H54 (cell line): ENCODE measurements around the gene NDUFV3.
"Not testable (repeated sequence)": the region's sequence is repeated elsewhere in the genome, so short reads cannot be mapped to it uniquely, and the experiment has no call there.

ENCODE experiments used
- DNase-seq: peaks from one replicate; pipeline ENCODE4 v3.0.0; 2011; ENCODE audit warnings: low spot score, mixed read lengths; ENCODE audit not compliant: insufficient read length
- FAIRE-seq: peaks from 3 replicates; lab custom pipeline; 2011; peaks lifted over from hg19 to GRCh38; lab: Jason Lieb, UNC
- POLR2A ChIP-seq: IDR thresholded peaks from 2 replicates; pipeline ENCODE4 v1.6.1; 2011; ENCODE audit warnings: low read depth, mild to moderate bottlenecking, low read length

NDUFV3 gene

DNA sequence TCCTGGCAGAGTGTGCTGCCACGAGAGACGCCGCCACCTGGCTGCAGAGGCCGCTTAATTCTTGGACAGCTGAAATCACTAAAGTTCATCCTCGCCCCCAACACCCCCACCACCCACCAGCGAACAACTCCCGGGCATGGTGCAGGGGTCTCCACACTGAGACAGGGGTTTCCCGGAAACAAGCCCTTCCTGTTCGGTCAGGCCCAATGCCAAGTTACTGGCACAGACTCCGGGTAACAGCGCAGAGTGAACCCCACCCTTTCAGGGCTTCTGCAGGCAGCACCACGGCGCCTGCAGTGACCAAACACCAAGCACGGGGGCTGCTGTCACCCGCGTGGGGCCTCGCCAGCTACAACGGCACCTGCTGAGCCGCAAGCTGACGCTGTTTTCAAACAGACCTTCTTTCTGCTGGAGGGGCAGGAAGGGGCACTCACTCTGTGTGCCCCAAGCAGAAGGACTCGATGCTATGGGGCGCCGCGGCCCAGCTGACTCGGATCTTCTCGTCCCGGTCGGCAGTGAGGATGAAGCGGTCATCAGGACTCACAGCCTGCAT lies 31.2 kb upstream of the NDUFV3 start:
- DNase-seq (no peak), FAIRE-seq (no peak)
- TF ChIP-seq POLR2A, result no peak

DNA sequence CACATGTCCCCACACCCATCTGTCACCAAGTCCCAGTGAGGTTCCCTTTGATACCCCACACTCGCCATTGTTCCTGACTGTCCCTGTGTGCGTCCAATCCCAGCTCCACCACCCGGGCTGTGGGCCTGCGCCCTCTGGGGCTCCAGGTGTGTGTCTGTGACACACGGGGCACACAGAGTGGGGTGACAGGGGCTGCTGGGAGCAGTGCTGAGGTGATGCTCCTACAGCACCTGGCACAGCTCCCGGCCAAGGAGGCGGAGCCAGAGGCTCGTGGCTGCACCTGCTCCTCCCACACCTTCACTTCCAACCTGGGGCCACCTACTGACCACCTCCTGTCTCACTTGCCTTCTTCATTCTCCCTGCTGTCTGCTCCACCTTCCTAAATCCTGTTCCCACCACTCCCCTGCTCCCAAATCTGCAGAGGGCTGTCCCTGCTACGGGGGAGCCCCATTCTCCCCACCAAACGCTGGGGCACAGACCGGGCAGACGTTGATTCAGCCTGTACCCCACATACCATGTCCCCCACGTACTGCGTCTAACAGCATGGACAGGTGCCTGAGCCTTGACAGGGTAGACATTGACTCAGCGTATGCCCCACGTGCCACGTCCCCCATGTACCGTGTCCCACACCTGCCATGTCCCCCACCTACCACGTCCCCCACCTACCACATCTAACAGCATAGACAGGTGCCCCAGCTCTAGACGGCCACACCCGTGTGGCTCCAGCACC lies 30.2 kb upstream of the NDUFV3 start:
- no peak for TF ChIP-seq POLR2A
- no peak for FAIRE-seq
- DNase-seq, result no peak

DNA sequence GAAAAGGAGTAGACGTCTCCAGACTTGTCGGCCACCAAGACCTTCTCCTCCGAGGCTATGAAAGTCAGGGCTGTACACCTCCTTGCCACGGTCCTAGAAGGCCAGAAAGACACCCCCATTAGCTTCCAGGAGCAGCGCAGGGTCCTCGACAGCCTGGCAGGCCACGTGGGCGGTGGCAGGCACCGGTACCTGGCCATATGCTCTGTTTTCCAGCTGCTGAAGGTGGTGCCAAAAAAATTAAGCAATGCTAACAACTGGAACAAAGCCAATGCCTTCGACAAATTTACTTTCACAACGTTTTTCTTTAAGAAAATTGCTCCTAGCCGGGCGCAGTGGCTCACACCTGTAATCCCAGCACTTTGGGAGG lies 29.6 kb upstream of the NDUFV3 start:
- FAIRE-seq, result no peak
- TF ChIP-seq POLR2A, result no peak

DNA sequence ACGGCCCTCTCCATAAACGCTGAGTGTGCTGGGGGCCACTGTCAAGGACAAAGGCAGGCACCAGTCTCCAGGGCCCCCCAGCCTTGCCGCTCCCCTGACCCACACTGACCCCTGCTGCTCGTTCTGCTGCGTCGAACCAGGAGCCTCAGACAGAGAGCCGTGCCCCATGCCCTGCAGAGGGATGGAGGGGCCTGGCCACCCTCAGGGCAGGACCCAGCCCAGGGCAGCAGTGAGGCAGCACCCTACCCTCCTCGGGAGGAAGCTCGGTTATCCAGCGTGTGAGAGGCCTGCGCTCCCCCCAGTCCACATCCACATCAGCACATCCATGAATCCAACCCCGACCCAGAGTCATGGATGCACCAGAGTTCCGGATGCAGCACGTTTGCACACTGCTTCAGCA lies 28.8 kb upstream of the NDUFV3 start:
- TF ChIP-seq POLR2A, result no peak
- no peak for FAIRE-seq
- DNase-seq, result no peak

More for the DNA sequence above, 29.6 kb upstream of the NDUFV3 start:
- no peak for DNase-seq

DNA sequence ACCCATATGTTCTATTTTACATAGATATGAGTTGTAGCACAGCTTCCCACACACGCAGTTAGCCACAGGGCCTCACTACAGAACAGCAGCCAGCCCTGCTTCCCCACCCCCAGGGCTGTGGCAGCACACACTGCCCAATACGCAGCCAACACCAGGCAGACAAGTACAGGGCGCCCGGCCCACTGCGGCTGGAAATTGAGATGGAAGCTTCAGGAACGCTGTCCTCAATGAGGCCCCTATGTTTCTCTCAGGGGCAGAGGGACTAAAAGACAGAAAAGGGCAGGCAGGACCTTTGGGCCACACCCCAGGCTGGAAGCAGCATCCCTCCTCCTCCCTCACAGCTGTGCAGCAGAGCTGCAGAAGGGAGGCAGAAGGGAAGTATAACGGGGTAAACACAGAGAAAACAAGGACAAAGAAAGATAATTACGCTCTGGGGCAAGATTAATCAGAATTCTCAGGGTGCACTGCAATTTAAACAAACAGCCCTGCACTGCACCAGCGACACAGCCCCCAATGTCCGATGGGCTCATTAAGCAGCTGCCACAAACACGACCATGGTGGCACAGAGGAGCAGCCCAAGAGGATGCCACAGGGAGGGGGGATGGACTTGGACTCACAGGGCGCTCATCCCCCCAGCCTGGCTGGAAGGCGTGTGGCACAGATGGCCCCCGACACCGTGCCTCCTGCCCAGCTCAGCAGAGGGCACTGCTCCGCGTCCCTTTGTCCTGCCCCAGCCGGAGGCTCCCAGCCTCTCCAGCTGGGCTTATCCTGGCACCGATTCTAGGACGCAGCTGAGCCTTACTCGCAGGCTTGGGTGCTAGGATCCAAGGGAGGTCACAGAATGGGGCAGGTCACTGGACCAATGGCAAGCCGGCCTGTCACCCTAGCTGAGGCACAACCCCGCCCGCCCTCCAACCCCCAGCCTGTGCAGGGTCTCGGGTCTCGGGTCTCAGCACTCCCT lies 28.0 kb upstream of the NDUFV3 start:
- FAIRE-seq, result no peak
- DNase-seq, result no peak
- TF ChIP-seq POLR2A, result no peak

DNA sequence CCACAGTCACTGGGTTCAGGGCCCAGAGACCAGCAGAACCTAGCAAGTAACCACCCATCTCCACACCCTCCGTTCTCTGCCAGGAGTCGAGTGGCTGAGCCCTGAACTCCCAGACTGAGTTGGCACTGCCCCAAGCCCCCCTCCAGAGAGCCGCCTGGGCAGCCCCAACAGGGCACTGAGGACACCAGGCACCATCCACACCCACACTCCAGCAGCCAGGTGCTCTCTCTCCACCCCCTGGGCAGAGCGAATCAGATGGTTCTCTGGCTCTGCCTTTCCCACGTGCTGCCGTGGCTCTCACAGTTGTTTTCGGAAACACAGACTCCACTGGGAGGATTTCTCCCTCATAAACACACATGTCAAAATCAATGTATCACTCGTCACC lies 27.3 kb upstream of the NDUFV3 start:
- FAIRE-seq, result no peak
- TF ChIP-seq POLR2A, result no peak
- no peak for DNase-seq

DNA sequence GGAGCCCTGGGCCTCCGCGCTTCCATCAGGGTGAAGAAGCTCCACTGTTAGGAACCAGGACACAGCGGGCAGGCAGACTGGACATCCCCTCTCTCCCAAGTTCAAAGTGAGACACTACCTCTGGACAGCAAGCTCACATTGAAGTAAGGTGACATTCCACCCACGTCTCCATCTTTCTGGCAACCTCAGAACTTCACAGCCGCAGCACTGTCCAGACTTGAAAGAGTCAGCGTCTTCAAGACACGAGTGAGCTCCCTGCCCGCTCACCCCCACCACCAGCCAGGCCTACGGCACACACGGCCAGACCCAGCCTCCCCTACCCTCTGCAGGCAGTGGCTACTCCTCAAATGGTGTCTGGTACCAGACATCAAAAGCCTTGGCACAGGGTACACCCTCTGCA lies 24.9 kb upstream of the NDUFV3 start:
- DNase-seq, result no peak
- TF ChIP-seq POLR2A, result no peak
- FAIRE-seq, result no peak

DNA sequence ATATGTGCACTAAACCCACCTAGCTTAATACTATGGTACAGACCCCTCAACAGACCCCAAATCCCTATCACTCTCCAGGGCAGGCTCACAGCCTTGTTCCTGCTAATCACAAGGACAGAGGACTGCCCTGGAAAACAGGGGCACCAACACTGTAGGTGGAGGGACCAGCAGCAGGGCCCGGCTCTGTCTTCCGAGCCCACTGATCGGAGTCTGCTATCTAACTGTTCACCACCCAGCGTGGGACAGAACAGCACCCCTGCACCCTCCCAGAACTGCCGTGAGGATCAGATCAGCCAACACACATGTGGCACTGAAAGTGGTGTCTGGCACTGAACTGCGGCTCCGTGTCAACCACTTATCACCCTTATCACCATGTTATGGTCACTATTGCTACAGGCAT lies 20.0 kb upstream of the NDUFV3 start:
- DNase-seq, result no peak
- no peak for TF ChIP-seq POLR2A
- no peak for FAIRE-seq

DNA sequence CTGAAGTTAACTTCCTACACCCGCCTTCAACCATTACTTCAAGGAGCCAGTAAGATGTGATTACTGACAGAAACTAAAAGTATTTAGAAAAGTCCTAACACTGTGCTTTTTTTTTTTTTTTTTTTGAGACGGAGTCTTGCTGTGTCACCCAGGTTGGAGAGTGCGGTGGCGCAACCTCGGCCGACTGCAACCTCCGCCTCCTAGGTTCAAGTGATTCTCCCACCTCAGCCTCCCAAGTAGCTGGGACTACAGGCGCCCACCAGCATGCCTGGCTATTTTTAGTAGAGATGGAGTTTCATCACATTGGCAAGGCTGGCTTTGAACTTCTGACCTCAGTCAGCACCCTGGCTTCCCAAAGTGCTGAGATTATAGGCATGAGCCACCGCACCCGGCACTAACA lies 17.3 kb upstream of the NDUFV3 start:
- FAIRE-seq, DNase-seq: not testable (repeated sequence)

DNA sequence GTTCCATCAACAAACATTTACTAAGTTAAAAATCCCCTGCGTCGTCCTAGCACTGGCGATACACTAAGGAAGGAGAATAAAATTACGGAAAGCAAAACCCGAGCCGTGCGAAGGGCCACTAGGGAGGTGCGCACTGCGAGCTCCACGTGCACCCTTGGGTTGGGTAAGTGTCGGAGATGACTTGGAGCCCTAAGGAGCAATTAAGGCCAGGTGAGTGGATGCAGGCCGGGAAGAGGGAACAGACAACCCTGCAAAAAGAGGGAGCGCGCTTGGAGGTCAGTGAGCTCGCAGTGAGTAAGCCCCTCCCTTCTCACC lies 14.5 kb upstream of the NDUFV3 start:
- DNase-seq, result no peak
- FAIRE-seq, result no peak
- no peak for TF ChIP-seq POLR2A

DNA sequence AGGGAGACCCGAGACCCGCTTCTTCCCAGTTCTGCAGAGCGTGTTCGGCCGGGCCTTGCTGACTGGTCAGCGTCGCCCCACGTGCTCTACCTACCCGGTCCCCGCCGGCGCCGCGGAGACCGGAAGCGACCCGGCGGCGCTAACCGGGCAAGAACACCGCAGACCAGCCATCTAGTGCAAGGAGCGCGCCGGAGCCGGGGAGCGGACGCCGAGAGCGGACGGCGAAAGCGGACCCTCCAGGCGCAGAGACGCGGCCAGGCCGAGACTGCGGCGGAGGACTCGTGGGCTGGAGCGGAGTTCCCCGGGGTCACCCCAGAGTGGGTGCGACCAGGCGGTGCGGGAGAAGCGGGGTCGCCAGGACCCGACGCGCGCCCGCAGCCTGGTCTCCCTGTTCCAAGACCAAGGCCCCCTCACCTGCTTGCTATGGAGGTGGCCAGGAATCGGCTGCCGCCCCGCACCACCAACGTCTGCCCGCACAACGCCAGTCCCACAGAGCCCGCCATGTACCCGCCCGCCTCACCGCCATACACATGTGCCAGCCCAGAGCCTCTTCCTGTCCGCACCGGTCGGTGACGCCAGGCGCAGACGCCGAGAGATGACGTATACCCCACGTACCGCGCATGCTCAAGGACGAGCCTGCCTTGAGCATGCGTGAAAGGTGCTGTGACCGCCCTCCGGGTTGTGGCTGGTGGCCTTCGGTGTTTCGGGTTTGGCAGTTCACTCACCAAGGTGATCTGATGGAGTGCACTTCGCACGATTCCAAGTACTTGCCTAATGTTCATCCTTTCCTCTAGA lies 13.9 kb upstream of the NDUFV3 start, which contains the start of gene WDR4:
Gene WDR4 (minus strand): TSS at position 547 of the 795 bp plus-strand sequence. CDS start 44 bp downstream, at position 503.
- DNase-seq (peak; percentile 99), FAIRE-seq (peak; percentile 60)
- TF ChIP-seq POLR2A, result peak; percentile 97

DNA sequence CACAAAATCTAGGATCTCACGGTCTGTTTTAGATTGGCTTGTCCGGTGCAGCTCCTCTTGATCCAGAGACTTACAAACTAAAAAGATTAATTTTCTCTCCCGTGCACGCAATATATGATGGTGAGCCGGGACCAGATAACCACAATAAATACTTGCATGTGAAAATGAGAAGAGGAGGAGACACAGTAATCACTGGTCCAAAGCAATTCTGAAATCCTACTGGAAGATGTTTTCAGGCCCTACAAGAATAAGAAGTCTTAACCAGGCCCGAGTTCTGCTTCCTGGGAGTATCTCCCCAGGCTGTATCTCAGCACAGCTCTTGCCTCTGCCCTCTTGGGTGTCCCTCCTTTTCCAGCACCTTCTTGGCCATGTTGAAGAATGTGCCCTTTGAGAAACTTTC lies 12.8 kb upstream of the NDUFV3 start:
- FAIRE-seq (no peak), DNase-seq (no peak)
- TF ChIP-seq POLR2A, result no peak

DNA sequence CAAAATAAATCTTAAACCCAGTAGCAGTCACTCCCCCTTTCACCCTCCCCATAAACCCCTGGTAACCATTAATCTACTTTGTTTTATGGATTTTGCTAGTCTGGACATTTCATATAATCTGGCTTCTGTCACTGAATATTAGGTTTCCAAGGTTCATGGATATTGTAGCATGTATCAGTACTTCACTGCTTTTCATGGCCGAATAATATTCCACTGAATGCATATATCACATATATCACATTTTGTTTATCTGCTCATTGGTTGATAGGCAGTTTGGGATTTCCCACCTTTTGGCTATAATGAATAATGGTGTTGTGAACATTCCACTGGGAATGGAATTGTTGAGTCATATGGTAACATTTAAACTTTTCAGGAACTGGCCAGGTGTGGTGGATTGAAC lies 9.2 kb upstream of the NDUFV3 start:
- no peak for DNase-seq
- no peak for FAIRE-seq
- no peak for TF ChIP-seq POLR2A

DNA sequence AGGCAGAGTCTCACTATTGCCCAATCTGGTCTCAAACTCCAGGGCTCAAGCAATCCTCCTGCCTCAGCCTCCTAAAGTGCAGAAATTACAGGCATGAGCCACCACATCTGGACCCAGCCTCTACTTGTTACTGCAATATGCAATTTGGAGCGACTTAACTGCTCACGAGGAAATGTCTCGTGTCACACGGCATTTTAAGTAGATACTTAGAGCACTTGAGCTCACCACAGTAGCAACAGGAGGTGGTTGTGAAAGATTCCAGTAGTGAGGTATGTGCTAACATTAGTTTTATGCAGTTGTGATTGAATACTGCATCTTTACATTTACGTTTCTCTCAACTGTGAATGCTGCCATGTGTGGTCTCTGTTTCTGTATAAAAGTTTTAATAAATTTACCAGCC lies 5.8 kb upstream of the NDUFV3 start:
- DNase-seq, result no peak
- TF ChIP-seq POLR2A, result no peak
- no peak for FAIRE-seq

DNA sequence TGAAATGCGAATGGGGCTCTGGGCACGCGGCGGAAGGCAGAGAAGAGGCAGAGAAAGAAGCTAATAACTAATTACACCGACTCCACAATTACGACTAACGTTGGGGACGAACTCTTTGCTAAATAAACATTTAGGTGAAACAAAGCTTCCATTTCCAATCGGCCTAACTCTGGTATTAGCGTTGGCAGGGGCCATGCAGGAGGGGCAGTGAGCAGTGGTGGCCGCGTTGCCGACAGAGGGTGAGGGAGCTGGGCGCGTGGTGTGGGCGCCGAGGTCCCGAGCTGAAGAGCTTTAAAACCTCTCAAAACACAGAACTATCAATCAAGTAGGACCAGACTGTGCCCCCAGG lies 553 bp upstream of the NDUFV3 start:
- no peak for TF ChIP-seq POLR2A
- FAIRE-seq, result no peak

More for the DNA sequence above, 553 bp upstream of the NDUFV3 start:
- no peak for DNase-seq
